ENCODE measurements around the gene APC2.
"Not testable (repeated sequence)": the region's sequence is repeated elsewhere in the genome, so short reads cannot be mapped to it uniquely, and the experiment has no call there.

APC2 gene

GRCh38 chr19:1466461-1467214 lies 16.7 kb downstream of the APC2 start:
- no peak for DNase-seq (ENCODE audit: low read depth in 2 of 2)

- DNase-seq (ENCODE audit: low read depth in 2 of 2) = no peak
These were observed 17.2 kb downstream of the APC2 start for GRCh38 chr19:1467215-1467489.

DNA sequence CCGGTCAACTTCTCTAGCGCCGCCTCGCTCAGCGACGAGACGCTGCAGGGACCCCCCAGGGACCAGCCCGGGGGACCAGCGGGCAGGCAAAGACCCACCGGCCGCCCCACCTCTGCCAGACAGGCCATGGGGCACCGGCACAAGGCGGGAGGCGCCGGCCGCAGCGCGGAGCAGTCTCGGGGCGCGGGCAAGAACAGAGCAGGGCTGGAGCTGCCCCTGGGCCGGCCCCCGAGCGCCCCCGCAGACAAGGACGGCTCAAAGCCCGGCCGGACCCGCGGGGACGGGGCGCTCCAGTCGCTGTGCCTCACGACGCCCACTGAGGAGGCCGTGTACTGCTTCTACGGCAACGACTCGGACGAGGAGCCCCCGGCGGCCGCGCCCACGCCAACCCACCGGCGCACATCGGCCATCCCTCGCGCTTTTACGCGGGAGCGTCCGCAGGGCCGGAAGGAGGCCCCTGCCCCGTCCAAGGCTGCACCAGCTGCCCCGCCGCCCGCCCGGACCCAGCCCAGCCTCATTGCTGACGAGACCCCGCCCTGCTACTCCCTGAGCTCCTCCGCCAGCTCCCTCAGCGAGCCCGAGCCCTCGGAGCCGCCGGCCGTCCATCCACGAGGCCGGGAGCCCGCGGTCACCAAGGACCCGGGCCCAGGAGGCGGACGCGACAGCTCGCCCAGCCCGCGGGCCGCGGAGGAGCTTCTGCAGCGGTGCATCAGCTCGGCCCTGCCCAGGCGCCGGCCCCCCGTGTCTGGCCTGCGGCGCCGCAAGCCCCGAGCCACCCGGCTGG lies 17.8 kb downstream of the APC2 start:
- no peak for DNase-seq (ENCODE audit: low read depth in 2 of 2)

DNA sequence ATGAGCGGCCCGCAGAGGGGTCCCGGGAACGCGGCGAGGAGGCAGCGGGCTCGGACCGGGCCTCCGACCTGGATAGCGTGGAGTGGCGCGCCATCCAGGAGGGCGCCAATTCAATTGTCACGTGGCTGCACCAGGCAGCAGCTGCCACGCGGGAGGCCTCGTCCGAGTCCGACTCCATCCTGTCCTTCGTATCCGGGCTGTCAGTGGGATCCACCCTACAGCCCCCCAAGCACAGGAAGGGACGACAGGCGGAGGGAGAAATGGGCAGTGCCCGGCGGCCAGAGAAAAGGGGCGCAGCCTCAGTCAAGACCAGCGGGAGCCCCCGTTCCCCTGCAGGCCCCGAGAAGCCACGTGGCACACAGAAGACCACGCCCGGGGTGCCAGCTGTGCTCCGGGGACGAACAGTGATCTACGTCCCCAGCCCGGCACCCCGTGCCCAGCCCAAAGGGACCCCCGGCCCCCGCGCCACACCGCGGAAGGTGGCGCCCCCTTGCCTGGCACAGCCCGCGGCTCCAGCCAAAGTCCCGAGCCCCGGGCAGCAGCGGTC lies 18.4 kb downstream of the APC2 start:
- no peak for DNase-seq (ENCODE audit: low read depth in 2 of 2)

- no peak for DNase-seq (ENCODE audit: low read depth in 2 of 2)
These were observed 18.9 kb downstream of the APC2 start for GRCh38 chr19:1468821-1469254.

GRCh38 chr19:1469255-1470054 lies 19.5 kb downstream of the APC2 start:
- no peak for DNase-seq (ENCODE audit: low read depth in 2 of 2)

- no peak for DNase-seq (ENCODE audit: low read depth in 2 of 2)
These were observed 20.1 kb downstream of the APC2 start for GRCh38 chr19:1470055-1470304.

GRCh38 chr19:1470305-1471009 lies 20.5 kb downstream of the APC2 start:
- DNase-seq (ENCODE audit: low read depth in 2 of 2) = no peak

DNA sequence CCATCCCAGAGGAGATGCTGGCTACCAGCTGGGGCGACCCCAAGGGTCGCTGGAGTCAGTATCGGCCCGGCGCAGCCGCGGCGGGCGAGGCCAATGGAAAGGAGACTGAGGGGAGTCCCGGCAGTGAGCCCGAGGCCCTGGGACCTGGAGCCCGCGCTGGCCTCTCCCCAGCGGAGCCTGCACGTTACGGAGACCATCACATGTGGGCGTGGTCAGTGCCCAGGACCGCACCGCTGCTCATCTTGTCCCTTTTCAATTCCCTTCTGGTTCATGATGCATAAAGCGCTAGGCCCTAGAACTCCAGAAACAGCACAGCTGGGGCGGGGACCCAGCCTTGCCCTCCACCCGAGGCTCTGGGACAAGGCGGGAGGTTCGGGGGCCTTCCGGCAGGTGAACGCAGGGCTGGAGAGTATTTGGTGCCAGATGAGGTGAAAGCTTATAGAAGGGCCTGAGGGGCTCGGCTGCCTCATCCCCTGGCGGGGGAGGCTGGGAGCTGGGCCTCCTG lies 21.1 kb downstream of the APC2 start:
- DNase-seq (ENCODE audit: low read depth in 2 of 2) = no peak

DNA sequence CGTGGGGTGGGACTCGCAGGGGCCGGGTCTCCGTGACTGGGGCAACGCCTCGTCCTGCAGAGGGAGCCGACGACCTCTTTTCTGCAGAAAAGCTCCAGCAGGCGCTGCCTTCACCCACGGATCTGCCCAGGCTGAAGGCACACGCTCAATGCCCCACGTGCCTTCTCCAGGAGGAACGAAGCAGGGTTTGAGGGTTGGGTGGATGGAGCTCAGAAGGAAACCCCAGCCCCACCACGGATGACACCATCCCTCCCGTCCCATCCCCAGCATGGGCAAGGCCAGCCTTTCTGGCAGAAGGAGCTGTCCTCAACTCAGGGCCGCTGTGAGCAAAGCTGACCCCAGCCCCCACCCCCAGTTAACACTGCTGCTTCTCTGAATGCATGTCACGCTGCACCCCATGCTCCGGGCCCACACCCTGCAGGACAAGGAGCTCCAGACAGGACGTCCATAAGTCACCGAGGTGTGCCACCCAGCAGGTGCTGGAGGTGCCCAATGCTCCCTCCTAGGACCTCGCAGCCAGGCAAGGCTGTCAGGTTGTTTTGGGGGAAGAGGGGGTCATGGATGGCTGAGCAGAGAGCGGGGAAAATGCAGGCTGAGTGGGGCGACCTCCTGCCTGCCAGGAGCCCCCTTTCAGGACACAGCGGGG lies 21.7 kb downstream of the APC2 start:
- DNase-seq (ENCODE audit: low read depth in 2 of 2) = no peak

DNA sequence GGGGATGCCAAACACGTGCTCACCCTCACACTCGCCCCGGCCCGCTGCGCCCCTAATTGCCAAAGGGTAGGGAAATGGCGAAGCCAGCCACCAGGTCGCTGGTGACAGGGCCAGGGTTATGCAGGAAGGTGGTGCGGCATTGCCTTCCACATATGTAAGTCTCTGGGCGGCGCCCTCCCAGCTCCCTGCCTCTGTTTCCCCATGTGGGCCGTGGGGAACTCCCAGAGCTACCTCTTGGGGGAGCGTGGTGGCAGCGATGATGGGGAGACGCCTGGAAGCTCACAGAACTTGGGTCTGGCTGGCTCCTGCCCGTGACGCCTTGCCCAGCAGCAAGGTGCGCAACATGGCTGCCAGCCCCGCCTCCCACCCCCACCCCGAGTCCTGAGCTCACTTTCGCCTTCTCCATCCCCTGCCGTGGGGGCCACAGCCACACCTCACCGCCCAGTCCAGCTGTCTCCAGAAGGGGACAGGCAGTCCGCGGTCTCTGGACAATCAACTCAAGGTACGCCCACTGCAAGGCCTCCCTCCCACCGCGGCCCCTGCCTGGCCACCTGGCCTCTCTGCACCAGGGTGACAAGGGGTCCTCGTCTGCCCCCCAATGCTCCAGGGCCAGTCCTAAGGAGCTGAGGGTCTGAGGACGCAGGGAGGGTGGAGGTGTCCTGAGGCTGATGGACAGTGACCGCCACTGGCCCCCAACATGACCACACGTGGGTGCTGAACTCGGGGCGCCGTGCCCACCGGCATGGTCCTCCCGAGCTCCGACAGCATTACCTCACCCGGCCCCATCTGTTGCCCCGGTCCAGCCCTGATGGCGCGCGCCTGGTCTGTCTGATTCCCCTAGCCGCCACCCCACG lies 22.5 kb downstream of the APC2 start:
- DNase-seq (ENCODE audit: low read depth in 2 of 2) = no peak

DNA sequence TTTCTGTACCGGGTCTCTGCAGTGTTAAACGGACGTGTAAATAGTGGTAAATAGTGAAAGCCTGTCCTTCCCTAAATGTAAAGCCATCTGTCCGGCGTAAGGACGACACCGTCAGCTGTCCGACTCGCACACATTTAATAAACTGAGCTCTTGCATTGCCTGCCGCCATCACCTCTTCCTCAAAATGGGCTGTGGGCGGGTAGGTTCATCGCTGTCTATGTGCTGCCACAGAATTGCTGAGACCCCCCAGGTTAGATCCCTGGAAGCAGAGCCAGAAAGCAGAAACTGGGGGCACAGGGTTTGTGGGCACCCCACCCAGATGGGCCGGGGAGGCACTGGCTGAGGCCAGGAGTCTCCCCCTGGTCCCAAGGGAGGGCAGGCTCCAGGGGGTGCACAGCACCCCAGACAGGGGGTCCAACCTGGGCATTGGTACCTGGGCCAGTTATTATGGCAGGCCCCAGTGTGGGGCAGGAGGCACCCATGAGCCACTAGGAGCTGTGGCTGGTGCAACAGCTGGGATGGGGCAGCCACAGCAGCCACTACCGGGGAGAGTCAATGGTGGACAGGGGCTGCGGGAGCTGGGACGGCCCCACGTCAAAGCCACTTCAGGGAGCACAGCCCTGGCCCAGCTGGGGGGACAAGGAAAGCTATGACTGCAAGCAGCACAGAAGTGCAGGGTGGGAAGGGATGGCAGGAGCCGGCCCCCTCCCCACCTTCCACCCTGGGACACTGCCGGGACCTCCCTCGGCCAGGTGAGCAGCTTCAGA lies 23.3 kb downstream of the APC2 start:
- no peak for DNase-seq (ENCODE audit: low read depth in 2 of 2)

GRCh38 chr19:1474011-1474764 lies 24.3 kb downstream of the APC2 start:
- DNase-seq (ENCODE audit: low read depth in 2 of 2) = no peak

GRCh38 chr19:1474765-1475351 lies 24.9 kb downstream of the APC2 start:
- no peak for DNase-seq (ENCODE audit: low read depth in 2 of 2)

DNA sequence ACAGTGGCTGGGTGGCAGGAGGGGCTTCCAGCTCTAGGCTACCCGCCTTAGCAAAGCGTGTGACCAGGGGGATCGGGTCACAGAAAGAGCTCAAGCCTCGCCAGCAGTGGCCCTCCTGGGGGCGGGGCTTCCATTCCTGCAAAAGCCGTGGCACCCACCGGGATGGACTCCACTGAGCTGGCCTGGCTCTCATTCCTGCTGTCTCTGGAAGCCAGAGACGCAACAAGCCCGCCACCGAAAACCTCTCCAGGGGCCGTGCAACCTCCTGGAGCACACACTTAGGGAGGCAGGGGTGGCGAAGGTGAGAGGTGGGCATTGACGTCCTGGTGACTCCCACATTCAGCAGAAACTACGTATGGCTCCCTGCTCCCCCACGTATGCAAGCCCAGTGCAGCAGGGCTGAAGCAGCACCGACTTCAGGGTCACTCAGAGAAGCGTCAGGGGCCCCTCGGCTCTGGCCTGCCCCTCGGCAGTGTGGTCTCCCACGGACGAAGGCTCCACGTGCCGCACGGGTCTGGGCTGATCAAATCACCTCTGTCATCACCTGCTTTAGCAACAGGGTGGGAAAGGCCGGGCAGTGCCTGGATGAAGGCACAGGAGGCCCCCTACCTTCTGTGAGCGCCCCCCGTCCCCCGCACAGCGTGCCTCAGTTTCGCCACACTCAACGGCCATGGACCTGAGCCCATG lies 26.0 kb downstream of the APC2 start:
- DNase-seq (ENCODE audit: low read depth in 2 of 2) = no peak

GRCh38 chr19:1477056-1477455 lies 27.1 kb downstream of the APC2 start:
- not testable (repeated sequence) for DNase-seq (ENCODE audit: low read depth in 2 of 2)

DNA sequence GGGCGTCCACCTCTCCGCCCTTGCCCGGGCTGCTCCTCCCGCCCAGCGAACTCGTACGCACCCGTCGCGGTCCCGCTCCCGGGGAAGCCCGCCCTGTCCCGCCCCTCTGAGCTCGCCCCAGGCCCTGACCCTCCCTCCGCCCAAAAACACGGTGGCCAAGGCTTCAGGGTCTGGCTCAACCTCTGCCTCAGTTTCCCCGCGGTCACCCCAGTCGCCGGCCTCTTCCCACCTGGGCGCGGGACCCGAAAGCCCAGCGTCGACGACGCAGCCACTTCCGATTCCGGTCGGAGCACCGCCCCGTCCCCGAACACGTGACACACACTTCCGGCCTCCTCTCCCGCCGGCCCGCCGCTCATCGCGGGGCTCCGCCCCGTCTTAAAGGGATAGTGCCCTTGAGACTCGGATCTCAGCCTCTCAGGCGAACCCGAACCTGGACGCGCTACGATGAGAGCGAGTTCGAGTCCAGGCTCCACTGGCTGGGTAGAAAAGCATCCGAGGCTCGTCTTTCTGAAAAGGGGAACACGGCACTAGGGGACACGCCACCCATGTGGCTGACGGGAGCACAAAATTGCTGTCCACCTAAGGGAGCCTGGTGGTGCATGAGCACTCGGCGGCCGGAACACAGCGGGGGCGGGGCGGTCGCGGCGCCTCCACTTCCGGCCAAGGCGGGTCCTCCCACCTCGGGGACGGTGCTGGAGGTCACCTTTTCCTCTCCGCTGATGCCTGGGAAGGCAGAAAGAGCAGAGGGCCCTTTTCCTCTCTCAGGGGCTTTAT lies 29.2 kb downstream of the APC2 start, which contains the start of gene C19orf25:
Gene C19orf25 (minus strand): TSS at position 282 of the 774 bp plus-strand sequence. CDS start 312 bp downstream, outside the sequence.
- DNase-seq (ENCODE audit: low read depth in 2 of 2) = peak; percentile 75 to 82
